Aorta (tissue), 5 donors: Measurements from ENCODE around the gene LDLRAD4. TPM values are rescaled to one million over a fixed set of nuclear protein-coding genes. Genes with fewer than 3 reads are reported as not detected.

ENCODE experiments used
- ATAC-seq: fragments of 200-7000 bp; cut with Tn5 transposase; one replicate; pipeline ENCODE4 v1.9.1; 2022; ENCODE audit warnings: moderate library complexity; ENCODE audit not compliant: low FRiP score
- DNase-seq, 2 donors: peaks; one replicate each; pipeline ENCODE4 v3.0.0-alpha.2; 2020
- H3K27ac ChIP-seq, 2 donors: one replicate each; pipeline ENCODE4 v1.5.1; 2013; ENCODE audit warnings: low read length in 2 of 2, mild to moderate bottlenecking in 2 of 2, moderate library complexity in 2 of 2, control low read depth in 1 of 2, inconsistent platforms in 1 of 2, low read depth in 1 of 2
- H3K27me3 ChIP-seq, 2 donors: one replicate each; pipeline ENCODE4 v1.6.1; 2013; ENCODE audit warnings: control low read depth in 1 of 2, low read length in 1 of 2, mild to moderate bottlenecking in 1 of 2, moderate library complexity in 1 of 2; ENCODE audit not compliant: insufficient read depth in 2 of 2, control insufficient read depth in 1 of 2
- H3K36me3 ChIP-seq, 2 donors: one replicate each; pipeline ENCODE4 v1.6.1; 2013; ENCODE audit warnings: control low read depth in 1 of 2, low read length in 1 of 2, mild to moderate bottlenecking in 1 of 2; ENCODE audit not compliant: insufficient read depth in 2 of 2, control insufficient read depth in 1 of 2
- H3K4me1 ChIP-seq, 2 donors: one replicate each; pipeline ENCODE4 v1.6.1; 2013; ENCODE audit warnings: low read length in 2 of 2, control low read depth in 1 of 2, mild to moderate bottlenecking in 1 of 2, moderate library complexity in 1 of 2; ENCODE audit not compliant: insufficient read depth in 2 of 2, control insufficient read depth in 1 of 2
- H3K4me3 ChIP-seq, 2 donors: one replicate each; pipeline ENCODE4 v1.5.1; 2013; ENCODE audit warnings: low read length in 2 of 2, control low read depth in 1 of 2, mild to moderate bottlenecking in 1 of 2
- H3K9me3 ChIP-seq: one replicate; pipeline ENCODE4 v1.6.1; 2013; ENCODE audit warnings: mild to moderate bottlenecking, low read length; ENCODE audit not compliant: control insufficient read depth
- WGBS, 2 donors: extraction: QIAGEN DNeasy Blood & Tissue Kit; methylation state at CpG; one replicate each; pipeline ENCODE4 v1.1.7; 2013; 5-methylcytosine and 5-hydroxymethylcytosine counted together
- intact Hi-C, 2 donors: fragments of 100-400 bp; cut with DNase I; formaldehyde crosslinking; loops; one replicate each; pipeline versions ENCODE4 v1.14.2 to v1.15.0; 2022
- polyA plus RNA-seq, 2 donors: library from polyadenylated mRNA; stranded (reverse); fragments of 200-250 nt; gene quantifications; one replicate each; pipeline ENCODE4 v1.2.3, GENCODE V29; 2013
- total RNA-seq, 2 donors: library from RNA; stranded (reverse); fragmentation: NEBNext Ultra II Directional; extraction: Animal tissue kit (Norgen Biotek cat#: 25700); gene quantifications; one replicate each; pipeline ENCODE4 v1.2.1, GENCODE V29; 2021
- donor health status: healthy with polysubstance abuse.
- donor health status: Bipolar disorder and iron deficiency.
- donor health status: DM: no; HTN: no; CAD: no.
- donor health status: DM: no; HTN: no; CAD: no.
- donor health status: DM: yes; HTN: yes; CAD: no.

Gene LDLRAD4
- total and polyA plus RNA-seq, 4 donors = 7.0 to 112 (median 36.9) TPM

GRCh38 chr18:13180614-13181375 lies 37.8 kb upstream of the LDLRAD4 start:
- no peaks in the 10 kb centered on the region for H3K36me3 ChIP-seq
- no peak overlapping the region for H3K27ac ChIP-seq
- no peak overlapping the region for H3K4me3 ChIP-seq
- 56 to 60% methylated on average over 6 of the region's 6 CpGs for WGBS, 2 donors
- H3K9me3 ChIP-seq = no peaks in the 10 kb centered on the region
- ATAC-seq = no peak
- intact Hi-C loops = no loop called here
- no peak for DNase-seq
- H3K4me1 ChIP-seq = no peaks in the 10 kb centered on the region
- H3K27me3 ChIP-seq = no peaks in the 10 kb centered on the region

GRCh38 chr18:13181765-13182164 lies 36.8 kb upstream of the LDLRAD4 start:
- H3K9me3 ChIP-seq = no peaks in the 10 kb centered on the region
- H3K27me3 ChIP-seq = no peaks in the 10 kb centered on the region
- ATAC-seq (no peak), DNase-seq (no peak)
- 87 to 88% methylated on average over 14 of the region's 14 CpGs for WGBS, 2 donors
- intact Hi-C loops = no loop called here
- no peak overlapping the region for H3K27ac ChIP-seq
- no peaks in the 10 kb centered on the region for H3K36me3 ChIP-seq
- no peaks in the 10 kb centered on the region for H3K4me1 ChIP-seq
- no peak overlapping the region for H3K4me3 ChIP-seq

DNA sequence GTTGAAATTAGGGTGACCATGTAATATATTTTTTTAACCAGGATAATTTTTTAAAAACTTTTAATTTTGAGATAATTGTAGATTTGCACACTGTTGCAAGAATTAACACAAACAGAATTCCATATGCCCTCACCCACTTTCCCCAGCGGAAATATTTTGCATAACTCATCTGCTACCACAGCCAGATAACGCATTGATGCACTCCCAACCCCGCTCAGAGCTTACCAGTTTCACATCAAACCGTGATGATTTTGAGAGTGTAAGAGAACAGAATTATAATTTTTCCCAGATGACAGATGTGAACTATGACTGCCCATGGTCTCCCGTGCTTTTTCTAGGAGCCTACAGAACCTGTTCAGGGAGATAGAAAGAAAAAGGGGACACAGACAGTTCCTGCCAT lies 35.2 kb upstream of the LDLRAD4 start:
- Histone ChIP-seq H3K36me3 (no peaks in the 10 kb centered on the region), H3K27ac (no peak overlapping the region), H3K27me3 (no peaks in the 10 kb centered on the region), H3K4me3 (no peak overlapping the region), H3K4me1 (no peaks in the 10 kb centered on the region), H3K9me3 (no peaks in the 10 kb centered on the region)
- WGBS, 2 donors = 62 to 63% methylated on average over 5 of the region's 5 CpGs
- ATAC-seq = no peak
- intact Hi-C loops = no loop called here
- DNase-seq = no peak

GRCh38 chr18:13183790-13184189 lies 34.8 kb upstream of the LDLRAD4 start:
- DNase-seq (no peak), ATAC-seq (no peak)
- Histone ChIP-seq H3K4me3 (no peak overlapping the region), H3K4me1 (no peaks in the 10 kb centered on the region), H3K36me3 (no peaks in the 10 kb centered on the region), H3K27ac (no peak overlapping the region), H3K9me3 (no peaks in the 10 kb centered on the region), H3K27me3 (no peaks in the 10 kb centered on the region)
- intact Hi-C loops = no loop called here
- 87 to 93% methylated on average over 8 of the region's 8 CpGs for WGBS, 2 donors

DNA sequence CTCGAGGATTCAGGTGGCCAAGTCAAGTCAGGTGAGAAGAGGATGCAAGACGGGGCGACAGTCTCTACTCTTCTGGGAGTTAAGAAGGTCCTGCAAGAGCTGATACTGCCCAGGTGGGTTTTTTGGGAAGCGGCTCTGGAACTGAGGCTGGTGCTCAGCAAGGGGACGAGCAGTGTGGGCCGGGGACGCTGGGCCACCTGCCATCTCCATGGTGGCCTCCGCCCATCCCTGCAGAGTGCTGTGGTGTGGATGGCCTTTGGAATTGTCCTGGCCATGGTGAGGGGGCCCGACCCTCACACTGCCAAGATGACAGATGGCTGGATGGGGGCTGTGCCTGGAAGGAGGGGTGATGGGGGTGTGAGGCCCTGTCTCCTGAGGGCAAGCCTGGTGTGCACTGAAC lies 34.2 kb upstream of the LDLRAD4 start:
- intact Hi-C loops = no loop called here
- H3K36me3 ChIP-seq = no peaks in the 10 kb centered on the region
- H3K4me3 ChIP-seq = no peak overlapping the region
- 94 to 97% methylated on average over 8 to 9 of the region's 9 CpGs for WGBS, 2 donors
- no peaks in the 10 kb centered on the region for H3K4me1 ChIP-seq
- no peaks in the 10 kb centered on the region for H3K9me3 ChIP-seq
- DNase-seq (no peak), ATAC-seq (no peak)
- no peak overlapping the region for H3K27ac ChIP-seq
- H3K27me3 ChIP-seq = no peaks in the 10 kb centered on the region

DNA sequence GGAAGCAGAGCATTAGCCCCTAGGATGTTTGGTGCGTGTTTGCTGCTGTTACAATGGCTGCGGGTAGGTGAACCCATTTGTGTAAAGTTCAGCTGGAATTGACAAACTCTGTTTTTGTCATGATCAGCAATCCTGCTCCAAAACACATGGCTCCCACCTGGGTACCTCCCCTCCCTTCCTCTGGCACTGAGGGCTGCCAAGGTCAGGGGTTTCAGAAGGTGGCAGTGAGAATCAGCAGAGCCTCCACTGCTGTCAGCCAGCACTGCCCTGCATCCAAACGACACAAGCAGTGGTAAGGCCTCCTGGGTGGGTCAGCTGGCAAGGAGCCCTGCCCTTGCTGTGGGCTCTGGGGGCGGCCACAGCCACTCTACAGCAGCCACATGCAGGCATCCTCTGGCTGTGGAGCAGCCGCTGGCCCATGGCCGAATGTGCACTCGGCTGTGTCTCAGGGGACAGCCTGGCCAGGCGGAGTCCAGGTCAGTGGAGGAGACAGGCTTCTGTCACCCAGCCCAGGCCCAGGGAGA lies 32.8 kb upstream of the LDLRAD4 start:
- DNase-seq (no peak), ATAC-seq (no peak)
- Histone ChIP-seq H3K4me1 (no peaks in the 10 kb centered on the region), H3K9me3 (no peaks in the 10 kb centered on the region), H3K27ac (no peak overlapping the region), H3K36me3 (no peaks in the 10 kb centered on the region), H3K4me3 (no peak overlapping the region), H3K27me3 (no peaks in the 10 kb centered on the region)
- intact Hi-C loops = no loop called here
- WGBS, 2 donors = 63 to 78% methylated on average over 8 of the region's 8 CpGs

DNA sequence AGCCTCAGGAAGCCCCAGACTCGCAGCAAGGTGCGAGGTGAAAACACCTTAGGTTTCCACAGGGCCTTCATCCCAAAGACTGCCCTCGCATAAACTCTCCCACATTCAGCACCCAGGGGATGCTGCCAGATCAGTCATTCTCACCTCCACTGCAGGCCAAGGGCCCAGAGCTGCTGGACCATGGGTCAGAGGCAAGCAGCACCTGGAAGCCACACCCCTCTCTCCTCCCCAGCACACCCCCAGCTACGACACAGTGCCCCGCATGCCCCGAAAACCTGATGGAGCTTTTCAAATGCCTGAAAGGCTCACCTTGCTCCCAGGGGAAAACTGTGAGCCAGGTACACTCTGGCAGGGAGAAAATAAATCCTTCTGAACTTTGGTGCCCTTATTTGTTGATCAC lies 31.9 kb upstream of the LDLRAD4 start:
- Histone ChIP-seq H3K4me3 (no peak overlapping the region), H3K9me3 (no peaks in the 10 kb centered on the region), H3K27ac (no peak overlapping the region), H3K4me1 (no peaks in the 10 kb centered on the region), H3K36me3 (no peaks in the 10 kb centered on the region), H3K27me3 (no peaks in the 10 kb centered on the region)
- no peak for DNase-seq
- WGBS, 2 donors = 81 to 89% methylated on average over 6 of the region's 6 CpGs
- no peak for ATAC-seq
- intact Hi-C loops = no loop called here

- H3K9me3 ChIP-seq = no peaks in the 10 kb centered on the region
- WGBS, 2 donors = 94 to 95% methylated on average over 4 of the region's 4 CpGs
- no peaks in the 10 kb centered on the region for H3K36me3 ChIP-seq
- no peak overlapping the region for H3K27ac ChIP-seq
- H3K4me1 ChIP-seq = no peaks in the 10 kb centered on the region
- ATAC-seq = no peak
- H3K27me3 ChIP-seq = no peaks in the 10 kb centered on the region
- no peak overlapping the region for H3K4me3 ChIP-seq
- intact Hi-C loops = no loop called here
- DNase-seq = no peak
Measured at GRCh38 chr18:13187498-13187897, 31.1 kb upstream of the LDLRAD4 start.

DNA sequence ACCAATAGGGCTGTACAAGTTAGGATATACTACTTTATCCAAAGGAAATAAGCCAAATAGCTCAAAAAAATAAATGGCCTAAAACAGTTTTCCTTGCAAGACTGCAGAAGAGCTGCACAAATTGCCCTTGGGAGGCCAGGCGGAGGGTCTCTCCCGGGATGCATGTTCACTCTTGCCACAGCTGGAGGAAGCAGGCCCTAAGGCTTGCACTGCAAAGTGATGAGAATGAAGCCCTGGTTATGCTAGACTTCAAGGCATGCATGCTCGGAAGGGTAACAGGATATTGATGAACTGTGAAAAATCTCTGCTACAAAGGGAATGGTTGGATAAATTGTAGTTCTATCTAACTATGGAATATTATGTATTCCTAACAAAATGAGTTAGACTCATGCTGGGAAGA lies 27.5 kb upstream of the LDLRAD4 start:
- Histone ChIP-seq H3K36me3 (no peaks in the 10 kb centered on the region), H3K27me3 (no peaks in the 10 kb centered on the region), H3K9me3 (peaks cover 3% of the 10 kb centered on the region), H3K4me1 (no peaks in the 10 kb centered on the region), H3K27ac (no peak overlapping the region), H3K4me3 (no peak overlapping the region)
- WGBS, 2 donors = 64 to 87% methylated on average over 3 of the region's 3 CpGs
- DNase-seq = no peak
- no peak for ATAC-seq
- intact Hi-C loops = no loop called here
